Endodermal cell (in vitro differentiated cells): ENCODE measurements around the gene KCNQ1. TPM values are rescaled to one million over a fixed set of nuclear protein-coding genes. Genes with fewer than 3 reads are reported as not detected.

Experiments used
- DNase-seq: peaks from one replicate; pipeline ENCODE4 v3.0.0-alpha.2; 2017
- H3K27ac ChIP-seq: 2 replicates; pipeline ENCODE4 v1.5.1; 2013; ENCODE audit warnings: mild to moderate bottlenecking, low read depth, low read length, moderate library complexity
- H3K27me3 ChIP-seq: 2 replicates; pipeline ENCODE4 v1.6.1; 2013; ENCODE audit warnings: mild to moderate bottlenecking, low read length, moderate library complexity; ENCODE audit not compliant: insufficient read depth, control insufficient read depth, poor library complexity, severe bottlenecking
- H3K36me3 ChIP-seq: 2 replicates; pipeline ENCODE4 v1.7.0; 2013; ENCODE audit warnings: mild to moderate bottlenecking, low read length, moderate library complexity; ENCODE audit not compliant: control insufficient read depth, insufficient read depth
- H3K4me1 ChIP-seq: one replicate; pipeline ENCODE4 v1.7.0; 2013; ENCODE audit warnings: low read length; ENCODE audit not compliant: control insufficient read depth, insufficient read depth
- H3K4me3 ChIP-seq: 2 replicates; pipeline ENCODE4 v1.5.1; 2013; ENCODE audit warnings: mild to moderate bottlenecking, low read length, moderate library complexity
- H3K9ac ChIP-seq: 2 replicates; pipeline ENCODE4 v1.6.1; 2013; ENCODE audit warnings: mild to moderate bottlenecking, low read length, moderate library complexity; ENCODE audit not compliant: poor library complexity, severe bottlenecking; ENCODE audit errors: extremely low read depth
- H3K9me3 ChIP-seq: 2 replicates; pipeline ENCODE4 v1.6.1; 2013; ENCODE audit warnings: mild to moderate bottlenecking, low read length, moderate library complexity; ENCODE audit not compliant: control insufficient read depth
- H3K27ac Mint-ChIP-seq: 2 replicates; pipeline ENCODE4 v1.8.0; 2020; ENCODE audit warnings: mixed read lengths
- H3K27me3 Mint-ChIP-seq: 2 replicates; pipeline ENCODE4 v1.8.0; 2021; ENCODE audit warnings: mild to moderate bottlenecking, mixed read lengths; ENCODE audit not compliant: insufficient read depth
- H3K36me3 Mint-ChIP-seq: 2 replicates; pipeline ENCODE4 v1.8.0; 2020; ENCODE audit warnings: low read depth, mixed read lengths
- H3K4me1 Mint-ChIP-seq: 2 replicates; pipeline ENCODE4 v1.8.0; 2020; ENCODE audit warnings: mixed read lengths
- H3K4me3 Mint-ChIP-seq: 2 replicates; pipeline ENCODE4 v1.8.0; 2020; ENCODE audit warnings: mild to moderate bottlenecking, moderate library complexity, mixed read lengths
- H3K9me3 Mint-ChIP-seq: 2 replicates; pipeline ENCODE4 v1.8.0; 2020; ENCODE audit warnings: mild to moderate bottlenecking, mixed read lengths
- CTCF ChIP-seq: fragments of 200-600 bp; sonication (generic); conservative IDR thresholded peaks from 2 replicates; pipeline ENCODE4 v1.5.0; 2021; ENCODE audit warnings: antibody characterized with exemption, mild to moderate bottlenecking
- WGBS, 2 experiments: methylation state at CpG; one replicate each; pipeline versions ENCODE4 v1.1.5 to v1.1.7; 2013; ENCODE audit warnings: missing lambda C conversion rate in 2 of 2, mixed read lengths in 1 of 2; ENCODE audit not compliant: insufficient coverage in 1 of 2, insufficient read length in 1 of 2; 5-methylcytosine and 5-hydroxymethylcytosine counted together
- total RNA-seq, 2 donors: library from RNA; stranded (reverse); fragmentation: NEBNext Ultra II Directional in 1 of 2; extraction: Animal tissue kit (Norgen Biotek cat#: 25700) in 1 of 2; gene quantifications; 2 replicates in 1 of 2; 3 replicates in 1 of 2; pipeline ENCODE4 v1.2.1, GENCODE V29; 2021

KCNQ1 gene
- total RNA-seq, 2 donors from 2014 or later = 1.8 to 3.5 TPM

GRCh38 chr11:2398664-2399355, 46.0 kb upstream of the KCNQ1 start:
- Histone ChIP-seq H3K27ac (no peak overlapping the region), H3K4me3 (no peak overlapping the region), H3K9me3 (no peaks in the 10 kb centered on the region), H3K9ac (peak overlapping the region; percentile 84), H3K4me1 (no peaks in the 10 kb centered on the region), H3K27me3 (no peaks in the 10 kb centered on the region), H3K36me3 (peaks cover 41% of the 10 kb centered on the region)
- WGBS, 2 experiments = 81 to 100% methylated on average over 1 to 7 of the region's 7 CpGs
- peaks cover 22% of the 10 kb centered on the region for H3K36me3 Mint-ChIP-seq
- H3K4me3 Mint-ChIP-seq = peak overlapping the region; percentile 80
- no peak for TF ChIP-seq CTCF
- H3K27me3 Mint-ChIP-seq = no peaks in the 10 kb centered on the region
- H3K9me3 Mint-ChIP-seq = no peaks in the 10 kb centered on the region
- H3K4me1 Mint-ChIP-seq = peaks cover 5% of the 10 kb centered on the region
- peak overlapping the region; percentile 61 for H3K27ac Mint-ChIP-seq
- no peak for DNase-seq

- Histone ChIP-seq H3K27me3 (no peaks in the 10 kb centered on the region), H3K4me3 (peak overlapping the region; percentile 79), H3K9me3 (no peaks in the 10 kb centered on the region), H3K9ac (peak overlapping the region; percentile 84), H3K27ac (peak overlapping the region; percentile 96), H3K4me1 (no peaks in the 10 kb centered on the region), H3K36me3 (peaks cover 39% of the 10 kb centered on the region)
- peak overlapping the region; percentile 80 for H3K4me3 Mint-ChIP-seq
- peaks cover 22% of the 10 kb centered on the region for H3K36me3 Mint-ChIP-seq
- no peaks in the 10 kb centered on the region for H3K27me3 Mint-ChIP-seq
- no peaks in the 10 kb centered on the region for H3K9me3 Mint-ChIP-seq
- no peak for DNase-seq
- WGBS, 2 experiments = 57 to 60% methylated on average over 4 to 23 of the region's 23 CpGs
- peak overlapping the region; percentile 61 for H3K27ac Mint-ChIP-seq
- no peak for TF ChIP-seq CTCF
- peaks cover 5% of the 10 kb centered on the region for H3K4me1 Mint-ChIP-seq
Observed at GRCh38 chr11:2399488-2400068, 45.2 kb upstream of the KCNQ1 start.

- WGBS, 2 experiments = 2 to 4% methylated on average over 22 to 66 of the region's 66 CpGs
- H3K9me3 Mint-ChIP-seq = no peaks in the 10 kb centered on the region
- H3K4me3 Mint-ChIP-seq = peak within 1 kb of the TSS; percentile 80
- peak within 1 kb of the TSS; percentile 96 for H3K27ac ChIP-seq
- peak within 1 kb of the TSS; percentile 90 for H3K27ac Mint-ChIP-seq
- no peaks in the 10 kb centered on the region for H3K27me3 ChIP-seq
- peak within 1 kb of the TSS; percentile 96 for H3K4me3 ChIP-seq
- H3K36me3 ChIP-seq = peaks cover 38% of the 10 kb centered on the region
- DNase-seq = peak; percentile 100
- peaks cover 5% of the 10 kb centered on the region for H3K4me1 Mint-ChIP-seq
- no peaks in the 10 kb centered on the region for H3K27me3 Mint-ChIP-seq
- no peaks in the 10 kb centered on the region for H3K9me3 ChIP-seq
- H3K36me3 Mint-ChIP-seq = peaks cover 22% of the 10 kb centered on the region
- TF ChIP-seq CTCF = peak; percentile 98
- peak within 1 kb of the TSS; percentile 96 for H3K9ac ChIP-seq
- no peaks in the 10 kb centered on the region for H3K4me1 ChIP-seq
Observed at GRCh38 chr11:2400069-2400761, 44.6 kb upstream of the KCNQ1 start, which contains the start of gene TSSC4. Gene TSSC4 (plus strand): TSS chr11:2400750. CDS start chr11:2402634, 1,884 bp downstream.
